ENCODE data around the gene NCOA7.

NCOA7 gene

GRCh38 chr6:125887372-125887771 is 96.6 kb downstream of the NCOA7 start:
- Histone ChIP-seq H2AFZ (ENCODE audit: low read depth, low read length, severe bottlenecking) (no peak overlapping the region), H3K4me3 (ENCODE audit: insufficient read depth, low read length, poor library complexity, severe bottlenecking) (no peak overlapping the region), H3K9me2 (replicated peaks; ENCODE audit: insufficient read depth, low read length) (no peaks in the 10 kb centered on the region), H3K27me3 (ENCODE audit: low read length) (no peaks in the 10 kb centered on the region), H3K27ac (ENCODE audit: low read depth, low read length) (no peak overlapping the region), H3F3A (ENCODE audit: insufficient read depth) (0 out of 2 replicates have a peak, but pooled peaks cover 3% of the 10 kb centered on the region), H4K20me1 (ENCODE audit: low read depth, low read length) (no peaks in the 10 kb centered on the region), H3K9me3 (ENCODE audit: insufficient read depth, low read length) (no peaks in the 10 kb centered on the region), H3K79me2 (ENCODE audit: insufficient read depth, low read length) (no peaks in the 10 kb centered on the region), H3K4me2 (ENCODE audit: low read depth, low read length, poor library complexity, severe bottlenecking) (no peak overlapping the region), H3K36me3 (ENCODE audit: low read length) (peaks cover 57% of the 10 kb centered on the region), H3K9ac (ENCODE audit: low read length) (no peak overlapping the region)
- TF ChIP-seq CTCF (IDR thresholded peaks at IDR 0.05; ENCODE audit: insufficient read depth, low read length, poor library complexity, severe bottlenecking) (no peak), EZH2phosphoT487 (conservative IDR thresholded peaks at IDR 0.05; ENCODE audit: low read length) (no peak)

- Histone ChIP-seq H3K27me3 (ENCODE audit: low read length) (no peaks in the 10 kb centered on the region), H3K4me3 (ENCODE audit: insufficient read depth, low read length, poor library complexity, severe bottlenecking) (no peak overlapping the region), H2AFZ (ENCODE audit: low read depth, low read length, severe bottlenecking) (no peak overlapping the region), H3K27ac (ENCODE audit: low read depth, low read length) (no peak overlapping the region), H3F3A (ENCODE audit: insufficient read depth) (0 out of 2 replicates have a peak, but pooled peaks cover 3% of the 10 kb centered on the region), H3K9ac (ENCODE audit: low read length) (no peak overlapping the region), H3K9me2 (replicated peaks; ENCODE audit: insufficient read depth, low read length) (no peaks in the 10 kb centered on the region), H3K9me3 (ENCODE audit: insufficient read depth, low read length) (no peaks in the 10 kb centered on the region), H4K20me1 (ENCODE audit: low read depth, low read length) (no peaks in the 10 kb centered on the region), H3K36me3 (ENCODE audit: low read length) (peaks cover 45% of the 10 kb centered on the region), H3K79me2 (ENCODE audit: insufficient read depth, low read length) (no peaks in the 10 kb centered on the region), H3K4me2 (ENCODE audit: low read depth, low read length, poor library complexity, severe bottlenecking) (no peak overlapping the region)
- no peak for TF ChIP-seq EZH2phosphoT487 (conservative IDR thresholded peaks at IDR 0.05; ENCODE audit: low read length)
- peak; percentile 12 for TF ChIP-seq CTCF (IDR thresholded peaks at IDR 0.05; ENCODE audit: insufficient read depth, low read length, poor library complexity, severe bottlenecking)
Observed at GRCh38 chr6:125888989-125889656, 98.4 kb downstream of the NCOA7 start.

- Histone ChIP-seq H3K9me3 (ENCODE audit: insufficient read depth, low read length) (no peaks in the 10 kb centered on the region), H4K20me1 (ENCODE audit: low read depth, low read length) (no peaks in the 10 kb centered on the region; the same call in 1 of the 2 replicates), H3K9ac (ENCODE audit: low read length) (no peak overlapping the region)
Observed at GRCh38 chr6:125899726-125900182, 109.0 kb downstream of the NCOA7 start.

More at GRCh38 chr6:125899726-125900182, 109.0 kb downstream of the NCOA7 start:
- Histone ChIP-seq H2AFZ (ENCODE audit: low read depth, low read length, severe bottlenecking) (no peak overlapping the region), H3K27me3 (ENCODE audit: low read length) (no peaks in the 10 kb centered on the region), H3K27ac (ENCODE audit: low read depth, low read length) (no peak overlapping the region), H3K9me2 (replicated peaks; ENCODE audit: insufficient read depth, low read length) (no peaks in the 10 kb centered on the region), H3K36me3 (ENCODE audit: low read length) (peaks cover 15% of the 10 kb centered on the region; the same call in 1 of the 2 replicates), H3K79me2 (ENCODE audit: insufficient read depth, low read length) (no peaks in the 10 kb centered on the region; the same call in 1 of the 2 replicates), H3K4me3 (ENCODE audit: insufficient read depth, low read length, poor library complexity, severe bottlenecking) (no peak overlapping the region), H3F3A (ENCODE audit: insufficient read depth) (no peaks in the 10 kb centered on the region), H3K4me2 (ENCODE audit: low read depth, low read length, poor library complexity, severe bottlenecking) (no peak overlapping the region)
- TF ChIP-seq EZH2phosphoT487 (conservative IDR thresholded peaks at IDR 0.05; ENCODE audit: low read length), result no peak
- TF ChIP-seq CTCF (IDR thresholded peaks at IDR 0.05; ENCODE audit: insufficient read depth, low read length, poor library complexity, severe bottlenecking), result no peak

Measured in SU-DHL-6 (cell line).